Inferior parietal cortex (tissue), 1 donor: ENCODE measurements around the gene RUNX2.

Source experiments
- DNase-seq: peaks from one replicate; pipeline ENCODE4 v3.0.0-alpha.2; 2016; ENCODE audit errors: extremely low spot score

RUNX2 gene

DNA sequence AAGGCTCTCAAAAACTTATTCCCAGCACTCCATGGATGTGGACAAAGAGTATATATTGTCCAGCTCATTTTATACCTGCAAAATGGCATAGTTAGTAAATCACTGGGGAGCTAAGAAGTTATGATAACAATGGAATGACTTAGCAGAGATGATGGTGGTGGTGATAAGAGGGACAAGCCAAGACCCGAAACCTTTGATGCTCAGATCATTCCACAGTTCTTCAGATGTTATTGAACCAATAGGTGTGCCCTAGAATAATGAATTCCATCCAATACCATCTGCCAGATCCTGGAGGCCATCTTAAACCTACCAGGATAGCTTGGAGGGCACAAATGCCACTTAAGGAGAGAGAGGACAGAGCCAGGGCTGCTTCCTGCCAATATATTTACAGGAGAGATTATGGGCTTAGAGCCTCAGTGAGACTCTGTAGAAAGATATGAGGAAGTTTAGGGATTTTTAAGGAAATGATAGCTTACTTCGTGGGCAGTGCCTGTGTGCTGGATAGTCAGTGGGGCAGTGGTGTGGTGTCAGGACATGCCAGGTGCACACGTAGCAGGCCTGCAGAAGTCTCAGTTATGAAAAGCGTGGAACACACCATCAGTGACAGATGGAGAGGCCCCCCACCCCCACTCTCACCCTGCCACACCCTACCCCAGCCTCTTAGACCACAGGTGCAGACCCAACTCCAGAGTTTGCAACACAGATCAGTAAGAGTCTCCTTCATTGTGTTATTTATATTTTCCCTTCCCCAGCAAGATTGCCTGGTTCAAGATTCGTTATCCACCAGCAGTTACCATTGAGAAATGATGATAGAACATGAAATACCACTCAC, 259.3 kb downstream of the RUNX2 start:
- DNase-seq: no peak

- no peak for DNase-seq
Observed at GRCh38 chr6:45589367-45589766, 261.2 kb downstream of the RUNX2 start.

- DNase-seq: no peak
Observed at GRCh38 chr6:45590226-45590625, 262.1 kb downstream of the RUNX2 start.

GRCh38 chr6:45590696-45591184, 262.6 kb downstream of the RUNX2 start:
- DNase-seq: no peak

GRCh38 chr6:45591306-45591705, 263.2 kb downstream of the RUNX2 start:
- DNase-seq: no peak

GRCh38 chr6:45591890-45592289, 263.8 kb downstream of the RUNX2 start:
- DNase-seq: no peak

GRCh38 chr6:45592991-45593390, 264.9 kb downstream of the RUNX2 start:
- no peak for DNase-seq

DNA sequence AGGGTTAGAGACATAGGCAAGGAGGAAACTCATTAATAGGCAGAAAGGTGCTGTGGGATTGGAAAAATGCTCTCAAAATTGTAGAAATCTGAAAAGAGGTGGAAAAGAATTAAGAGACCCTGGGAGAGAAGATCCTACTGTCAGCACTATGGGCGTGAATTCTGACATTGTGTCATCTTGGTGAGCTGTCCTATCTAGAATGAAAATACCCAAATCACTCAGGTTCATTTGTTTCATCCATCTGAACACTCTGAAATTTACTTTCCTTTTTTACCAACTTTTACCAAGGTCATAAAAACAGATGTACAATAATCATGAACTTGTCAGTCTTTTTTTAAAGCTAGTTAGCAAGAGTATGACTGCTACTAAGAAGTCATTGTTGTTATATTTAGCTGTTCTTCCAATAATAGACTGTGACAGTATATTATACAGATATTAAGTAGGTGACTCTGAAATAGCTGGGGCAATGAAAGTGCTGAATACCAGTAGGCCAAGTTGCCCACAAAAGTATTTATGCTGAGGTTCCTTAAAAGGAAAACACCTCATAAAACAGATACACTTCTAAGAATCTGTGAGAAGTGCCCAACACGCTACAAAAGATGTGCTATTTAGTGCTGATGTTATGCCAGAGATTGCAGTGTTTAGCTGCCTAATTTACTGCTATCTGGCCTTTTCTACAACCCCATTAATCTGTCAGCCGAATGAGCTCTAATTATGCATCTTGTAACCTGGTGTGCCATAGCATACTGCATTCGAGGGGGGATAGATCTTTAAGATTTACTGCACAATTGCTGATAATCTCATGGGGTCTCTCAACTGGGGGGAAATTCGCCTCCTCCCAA, 267.1 kb downstream of the RUNX2 start:
- no peak for DNase-seq

GRCh38 chr6:45597424-45597823, 269.3 kb downstream of the RUNX2 start:
- no peak for DNase-seq

- no peak for DNase-seq
Observed at GRCh38 chr6:45599053-45599452, 270.9 kb downstream of the RUNX2 start.

GRCh38 chr6:45605971-45606370, 277.8 kb downstream of the RUNX2 start:
- no peak for DNase-seq

DNA sequence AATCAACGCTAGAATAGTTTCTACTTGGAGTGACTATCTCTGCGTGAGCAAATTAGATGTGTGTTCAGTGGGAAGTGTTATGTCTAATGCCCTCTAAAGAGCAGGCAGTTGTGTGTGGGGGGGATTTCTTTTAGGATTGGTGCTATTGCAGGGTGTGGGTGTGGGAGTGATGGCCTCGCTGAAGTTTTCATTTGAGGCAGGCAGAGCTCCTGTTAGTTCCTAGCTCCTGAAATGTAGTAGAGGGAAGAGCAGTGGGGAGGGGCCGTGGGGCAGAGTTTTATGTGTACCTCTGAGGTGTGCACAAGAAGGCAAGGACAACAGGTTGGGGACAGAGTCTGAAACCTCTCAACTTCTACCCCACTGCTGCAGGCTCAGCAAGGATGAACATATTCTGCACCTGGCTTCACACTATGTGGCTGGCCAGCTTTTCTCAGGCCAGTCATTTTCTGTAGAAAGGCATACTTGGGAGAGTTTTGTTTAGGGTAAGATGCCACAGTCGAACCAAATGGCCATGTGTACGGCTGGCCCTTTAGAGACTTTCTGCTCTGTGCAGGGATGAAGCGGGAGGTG, 278.8 kb downstream of the RUNX2 start:
- DNase-seq: no peak

- no peak for DNase-seq
Observed at GRCh38 chr6:45607798-45608197, 279.7 kb downstream of the RUNX2 start.

GRCh38 chr6:45608252-45608913, 280.3 kb downstream of the RUNX2 start:
- DNase-seq: no peak

DNA sequence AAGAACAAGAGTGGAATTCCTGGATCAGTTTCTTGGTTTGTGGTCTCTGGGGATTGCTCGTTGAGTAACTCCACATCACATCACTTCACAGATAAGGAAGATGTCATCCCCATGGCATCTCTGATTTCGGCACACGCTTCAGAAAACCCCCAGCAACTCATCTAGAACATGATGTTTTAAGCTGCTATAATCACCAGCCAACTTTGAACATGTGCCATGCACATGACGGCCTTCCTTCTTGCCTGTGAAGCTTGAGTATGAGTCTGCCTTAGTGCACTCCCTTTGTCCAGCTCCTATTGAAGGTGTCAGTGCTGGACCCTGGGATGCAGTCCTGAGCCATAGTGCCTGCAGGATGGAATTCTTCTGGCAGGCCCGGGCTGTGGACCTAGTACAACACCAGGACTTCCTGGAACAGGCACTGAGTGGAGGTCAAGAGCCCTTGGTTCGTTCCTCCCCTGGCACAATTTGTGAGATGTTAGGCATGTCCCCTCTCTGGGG, 281.1 kb downstream of the RUNX2 start:
- DNase-seq: no peak

DNA sequence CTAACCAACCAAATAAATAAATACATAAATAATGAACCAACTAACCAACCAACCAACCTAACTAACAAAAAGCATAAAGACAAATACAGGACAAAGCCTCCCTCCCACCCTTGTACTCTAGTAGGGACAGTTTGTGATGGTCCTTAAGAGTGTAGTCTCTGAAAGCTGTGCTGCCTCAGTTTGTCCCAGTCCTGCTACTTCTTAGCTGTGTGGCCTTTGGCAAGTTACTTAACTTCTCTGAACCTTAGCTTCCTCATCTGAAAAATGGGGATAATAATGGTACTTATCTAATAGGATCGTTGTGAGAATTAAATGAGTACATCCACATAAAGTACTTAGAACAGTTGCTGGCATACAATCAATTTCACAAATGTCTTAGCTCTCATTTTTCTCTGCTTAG, 282.2 kb downstream of the RUNX2 start:
- no peak for DNase-seq

DNA sequence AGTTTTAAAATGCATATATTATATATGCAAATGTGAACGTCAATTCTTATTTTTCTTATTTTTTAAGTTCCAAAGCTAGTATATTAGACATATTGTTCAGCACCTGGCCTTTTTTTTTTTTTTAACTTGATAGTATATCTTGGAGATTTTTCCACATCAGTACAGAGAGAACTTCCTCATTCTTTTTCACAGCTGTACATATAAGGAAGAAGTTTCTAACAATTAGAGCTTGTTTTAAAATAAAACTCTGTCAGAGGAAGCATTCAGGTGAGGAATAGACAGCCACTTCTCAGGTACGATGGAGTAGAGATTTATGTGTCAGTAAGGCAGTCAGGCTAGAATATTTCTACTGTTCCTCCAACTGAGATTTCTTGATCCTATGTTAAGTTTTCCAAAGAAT, 282.7 kb downstream of the RUNX2 start:
- DNase-seq: no peak

DNA sequence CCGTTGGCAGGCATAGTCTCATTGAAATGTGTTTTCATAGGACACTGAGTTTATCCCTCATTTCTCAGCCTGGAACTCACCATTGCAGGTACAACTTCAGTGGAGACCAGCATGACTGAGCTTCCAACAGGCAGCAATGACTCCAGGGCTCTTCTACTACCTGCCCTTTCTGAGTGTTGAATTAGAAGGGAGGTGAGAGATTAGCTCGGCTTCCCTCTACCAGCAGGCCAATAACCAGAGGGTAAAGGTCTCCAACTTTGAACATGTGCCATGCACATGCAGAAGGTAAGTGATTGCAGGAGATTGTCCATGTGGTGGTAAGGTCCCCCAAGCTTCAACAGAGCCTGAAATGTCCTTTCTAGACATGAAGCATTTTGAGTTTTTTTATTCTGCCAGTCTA, 283.4 kb downstream of the RUNX2 start:
- no peak for DNase-seq

DNA sequence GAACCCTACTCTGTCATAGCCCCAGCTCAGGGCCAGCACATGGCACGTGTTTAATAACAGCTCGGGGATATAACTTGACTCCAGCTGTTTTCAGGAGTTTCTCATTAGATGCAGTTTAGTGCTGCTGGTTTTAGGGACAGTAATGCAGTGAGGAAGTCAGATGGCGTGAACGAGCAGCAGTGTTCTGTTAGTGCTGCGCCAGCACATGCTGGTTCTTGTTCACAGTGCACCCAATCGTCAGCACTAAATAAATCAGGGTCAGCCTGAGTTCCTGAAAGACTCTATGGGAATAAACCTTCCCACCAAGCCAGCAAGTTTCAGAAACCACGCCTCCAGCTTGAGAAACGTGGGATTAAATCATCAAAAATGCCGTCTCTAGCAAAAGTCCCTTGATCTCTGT, 285.5 kb downstream of the RUNX2 start:
- DNase-seq: no peak

DNA sequence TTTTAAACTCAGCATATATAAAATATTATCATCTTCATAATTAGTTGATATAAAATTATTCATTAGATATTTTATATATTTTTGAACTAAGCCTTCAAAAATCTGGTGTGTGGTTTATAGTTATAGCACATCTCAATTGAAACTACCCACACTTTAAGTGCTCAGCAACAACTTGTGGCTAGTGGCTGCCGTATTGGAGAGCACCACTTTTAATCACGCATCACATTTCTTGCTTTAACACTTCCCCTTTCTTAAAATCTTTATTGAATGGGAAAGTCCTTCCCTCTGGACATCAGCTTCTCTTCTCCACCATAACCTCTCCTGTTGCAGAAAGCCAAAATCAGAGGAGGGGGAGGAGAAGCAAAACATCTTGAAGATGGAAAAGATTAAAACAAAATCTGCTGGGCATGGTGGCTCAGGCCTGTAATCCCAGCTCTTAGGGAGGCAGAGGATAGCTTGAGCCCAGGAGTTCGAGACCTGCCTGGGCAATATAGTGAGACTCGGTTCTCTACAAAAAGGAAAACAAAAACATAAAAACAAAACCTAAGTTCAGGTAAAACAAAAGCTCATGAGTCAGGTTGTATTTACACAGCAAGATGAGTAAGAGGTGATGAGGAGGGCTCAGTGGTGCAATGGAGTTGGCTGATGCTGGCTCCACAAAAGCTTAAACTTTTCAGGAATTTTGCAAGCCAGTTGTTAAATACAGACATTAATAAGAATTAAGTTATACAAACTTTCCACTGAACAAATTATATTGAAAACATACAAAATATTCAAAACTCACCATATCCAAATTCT, 286.6 kb downstream of the RUNX2 start:
- DNase-seq: no peak

DNA sequence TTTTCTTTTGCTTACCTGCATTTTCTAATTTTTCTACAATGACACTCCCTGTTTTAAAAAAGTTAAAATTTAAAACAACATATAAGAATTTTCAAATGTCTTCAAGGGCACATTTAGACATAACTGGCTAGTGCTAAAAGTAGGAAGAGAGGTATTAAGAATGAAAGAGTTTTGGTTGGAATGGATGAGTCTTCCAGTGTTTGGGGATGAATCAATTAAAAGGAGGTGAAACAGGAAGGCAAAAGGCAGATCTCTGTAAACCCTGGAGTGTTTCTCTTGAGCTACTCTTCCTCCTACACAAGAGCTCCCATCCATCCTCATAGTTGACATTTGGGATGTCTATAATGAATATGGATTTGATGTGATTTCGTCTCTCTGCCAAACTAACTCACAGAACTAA, 288.1 kb downstream of the RUNX2 start:
- no peak for DNase-seq
